HG02610 (cell line): ENCODE results near the gene GPR183.

Source experiments
- ATAC-seq: cut with Tn5 transposase; IDR thresholded peaks from one replicate; pipeline ENCODE4 v1.9.1; 2021; ENCODE audit warnings: mild to moderate bottlenecking, moderate library complexity; ENCODE audit not compliant: unreplicated experiment

The GPR183 gene, protein sequence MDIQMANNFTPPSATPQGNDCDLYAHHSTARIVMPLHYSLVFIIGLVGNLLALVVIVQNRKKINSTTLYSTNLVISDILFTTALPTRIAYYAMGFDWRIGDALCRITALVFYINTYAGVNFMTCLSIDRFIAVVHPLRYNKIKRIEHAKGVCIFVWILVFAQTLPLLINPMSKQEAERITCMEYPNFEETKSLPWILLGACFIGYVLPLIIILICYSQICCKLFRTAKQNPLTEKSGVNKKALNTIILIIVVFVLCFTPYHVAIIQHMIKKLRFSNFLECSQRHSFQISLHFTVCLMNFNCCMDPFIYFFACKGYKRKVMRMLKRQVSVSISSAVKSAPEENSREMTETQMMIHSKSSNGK

DNA sequence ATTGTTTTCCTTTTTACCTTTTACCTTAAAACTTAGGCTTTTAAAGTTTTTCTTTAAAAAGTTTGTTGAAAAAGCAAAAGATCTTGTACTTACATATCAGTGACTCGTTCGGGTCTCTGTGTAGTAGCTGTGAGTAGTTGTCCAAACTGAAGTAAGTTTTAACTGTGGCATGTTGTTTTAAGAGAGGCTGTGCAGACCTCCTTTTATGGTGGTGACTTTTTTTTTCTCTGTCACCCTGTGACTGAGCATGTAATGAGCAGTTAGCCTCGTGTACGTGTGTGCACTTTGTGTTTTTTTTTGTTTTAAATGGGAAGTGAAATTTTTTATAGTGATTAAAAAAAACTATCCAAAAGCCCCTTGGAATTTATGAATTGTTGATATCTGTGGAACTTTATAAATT lies at the start of gene GPR183:
Gene GPR183, minus strand, starts transcription at position 153 of the 400 bp plus-strand sequence. CDS start 11,254 bp downstream, outside the sequence.
- peak; percentile 46 for ATAC-seq

DNA sequence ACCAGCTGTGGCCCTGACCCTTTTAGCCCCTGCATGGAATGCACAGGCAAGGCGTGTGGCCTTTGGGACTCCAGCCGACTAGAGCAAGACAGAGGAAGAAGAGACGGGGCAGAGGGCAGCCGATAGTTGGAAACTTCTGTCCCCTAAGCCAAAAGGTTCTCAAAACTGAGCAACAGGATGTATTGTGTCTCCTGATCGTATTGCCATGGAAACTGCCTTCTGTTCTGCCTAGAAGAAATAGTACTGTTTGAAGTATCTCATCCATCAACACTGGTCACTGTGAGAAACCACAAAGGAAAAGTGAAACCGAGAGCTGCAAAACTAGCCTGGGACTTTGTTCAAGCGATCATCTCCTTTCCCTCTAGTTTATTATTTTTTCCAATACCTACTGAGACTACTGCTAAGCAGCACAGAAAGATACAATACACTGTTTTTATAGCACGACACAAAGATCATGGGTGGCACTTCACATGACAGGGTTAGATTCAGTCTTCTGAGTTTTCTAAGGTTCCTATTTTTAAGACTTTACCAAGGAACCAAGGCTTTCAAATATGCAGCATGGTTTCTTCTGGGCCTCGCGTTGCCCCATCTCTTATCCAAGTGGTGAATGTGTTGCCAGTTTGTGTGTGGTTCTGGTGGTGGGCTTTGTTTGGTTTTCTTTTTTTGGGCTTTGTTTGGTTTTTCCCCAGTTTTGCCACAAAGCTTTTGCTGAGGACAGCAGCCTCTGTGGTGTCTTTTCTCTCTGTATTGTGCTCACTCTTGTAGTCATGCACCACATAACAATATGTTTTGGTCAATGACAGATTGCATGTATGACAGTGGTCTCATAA lies 49.3 kb upstream of the GPR183 start:
- ATAC-seq = peak; percentile 27

DNA sequence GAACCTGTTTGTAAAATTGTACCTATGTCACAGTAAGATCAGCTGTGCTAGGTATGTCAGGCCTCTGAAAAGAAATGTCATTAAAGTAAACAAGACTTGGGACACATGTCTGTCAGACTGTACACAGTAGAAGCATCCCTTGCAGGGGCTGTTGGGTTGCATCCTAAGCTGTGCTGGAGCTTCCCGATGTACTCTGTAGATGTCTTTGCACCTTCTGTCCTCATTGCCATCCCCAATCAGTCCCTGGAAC lies 48.7 kb upstream of the GPR183 start:
- no peak for ATAC-seq

DNA sequence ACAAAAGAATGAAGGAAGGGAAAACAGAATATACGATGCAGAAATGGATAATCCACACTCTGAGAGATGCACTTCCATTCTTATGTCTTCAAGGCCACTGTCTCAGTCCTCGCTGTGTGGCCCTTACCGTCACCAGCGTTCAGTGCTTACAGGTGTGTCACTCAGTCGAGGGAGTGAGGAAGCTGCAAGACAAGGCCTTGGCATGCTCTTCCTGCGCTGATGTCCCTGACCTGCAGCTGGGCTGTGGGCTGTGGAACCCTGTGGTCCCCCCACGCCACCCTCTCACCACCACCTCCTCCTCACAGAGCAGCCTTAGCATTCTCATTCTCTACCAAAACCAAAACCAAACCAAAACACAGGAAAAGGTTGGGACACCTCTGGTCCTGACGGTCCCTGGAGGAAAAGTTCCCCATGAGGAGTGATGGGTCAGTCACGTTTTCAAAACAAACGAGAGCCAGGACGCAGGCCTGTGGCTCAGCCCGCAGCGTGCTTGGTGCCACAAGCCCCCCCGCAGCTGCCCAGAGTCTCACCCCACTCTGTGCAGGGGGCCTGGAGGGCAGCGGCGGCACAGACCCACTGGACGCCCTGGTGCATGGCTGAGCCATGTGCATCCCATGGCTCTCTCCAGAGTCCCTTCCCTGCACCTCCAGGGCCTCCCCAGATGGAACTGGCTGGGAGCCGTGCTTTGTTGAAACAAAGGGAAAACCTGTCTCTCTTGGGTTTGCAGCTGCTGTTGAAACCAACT lies 48.2 kb upstream of the GPR183 start:
- ATAC-seq = no peak

DNA sequence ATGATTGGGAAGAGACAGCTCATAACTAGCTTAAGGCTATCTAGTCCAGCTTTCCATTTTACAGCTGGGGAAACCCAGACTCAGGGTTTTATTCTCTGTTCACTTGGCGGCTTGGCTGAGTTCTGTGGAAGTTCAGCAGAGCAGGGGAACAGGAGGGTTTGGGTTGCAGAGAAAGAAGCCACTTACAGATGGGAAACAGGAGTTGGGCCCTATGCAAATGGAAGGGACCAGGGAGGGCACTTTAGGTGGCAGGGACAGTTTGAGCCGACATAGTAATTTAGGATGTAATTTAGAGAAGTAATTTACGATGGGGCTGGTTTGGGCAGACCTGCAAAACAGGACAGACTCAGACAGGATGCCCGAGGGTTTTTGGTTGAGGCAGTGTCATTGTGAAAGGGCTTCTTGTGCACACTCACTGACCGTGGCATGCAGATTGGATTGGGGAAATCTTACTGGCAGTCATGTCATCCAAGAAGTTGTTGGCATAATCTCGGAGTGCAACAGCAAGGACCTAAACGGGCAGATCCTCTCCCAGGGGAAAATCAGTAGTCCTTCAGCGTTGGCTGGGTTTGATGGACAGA lies 47.3 kb upstream of the GPR183 start:
- peak; percentile 28 for ATAC-seq

DNA sequence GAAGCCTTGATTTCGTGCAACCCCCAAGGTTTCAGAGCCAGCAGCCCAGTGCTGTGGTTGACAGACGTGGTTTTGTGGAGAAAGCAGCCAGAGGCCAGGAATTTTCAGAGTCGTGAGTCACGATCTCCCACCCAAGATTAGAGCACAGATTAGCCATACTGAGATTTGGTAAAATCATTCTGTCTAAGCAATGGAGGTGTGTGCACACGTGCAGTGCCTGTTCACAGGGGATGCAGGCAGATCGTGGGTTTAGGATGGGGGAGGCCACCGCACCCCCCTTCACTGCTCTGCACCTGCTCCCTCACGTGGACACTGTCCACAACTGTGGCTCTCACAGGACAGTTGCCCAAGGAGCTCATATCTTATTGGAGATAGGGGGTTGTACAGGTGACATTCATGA lies 46.6 kb upstream of the GPR183 start:
- ATAC-seq = no peak

DNA sequence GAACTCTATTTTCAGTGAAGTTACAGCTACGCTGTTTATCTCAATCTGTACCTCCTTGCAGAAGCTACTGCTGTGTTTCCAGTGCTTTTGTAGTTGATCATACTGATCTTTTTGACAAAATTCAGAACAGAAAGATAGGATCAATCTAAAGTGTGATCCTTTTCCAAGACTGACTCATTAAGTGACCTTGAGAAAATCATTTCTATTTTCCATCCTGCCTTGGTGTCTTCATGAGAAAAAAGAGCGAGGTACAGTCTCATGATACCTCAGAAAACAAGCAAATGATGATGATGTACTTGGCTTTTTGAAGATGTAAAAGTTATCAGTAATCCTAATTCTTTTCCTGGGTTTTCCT lies 46.0 kb upstream of the GPR183 start:
- ATAC-seq = no peak

DNA sequence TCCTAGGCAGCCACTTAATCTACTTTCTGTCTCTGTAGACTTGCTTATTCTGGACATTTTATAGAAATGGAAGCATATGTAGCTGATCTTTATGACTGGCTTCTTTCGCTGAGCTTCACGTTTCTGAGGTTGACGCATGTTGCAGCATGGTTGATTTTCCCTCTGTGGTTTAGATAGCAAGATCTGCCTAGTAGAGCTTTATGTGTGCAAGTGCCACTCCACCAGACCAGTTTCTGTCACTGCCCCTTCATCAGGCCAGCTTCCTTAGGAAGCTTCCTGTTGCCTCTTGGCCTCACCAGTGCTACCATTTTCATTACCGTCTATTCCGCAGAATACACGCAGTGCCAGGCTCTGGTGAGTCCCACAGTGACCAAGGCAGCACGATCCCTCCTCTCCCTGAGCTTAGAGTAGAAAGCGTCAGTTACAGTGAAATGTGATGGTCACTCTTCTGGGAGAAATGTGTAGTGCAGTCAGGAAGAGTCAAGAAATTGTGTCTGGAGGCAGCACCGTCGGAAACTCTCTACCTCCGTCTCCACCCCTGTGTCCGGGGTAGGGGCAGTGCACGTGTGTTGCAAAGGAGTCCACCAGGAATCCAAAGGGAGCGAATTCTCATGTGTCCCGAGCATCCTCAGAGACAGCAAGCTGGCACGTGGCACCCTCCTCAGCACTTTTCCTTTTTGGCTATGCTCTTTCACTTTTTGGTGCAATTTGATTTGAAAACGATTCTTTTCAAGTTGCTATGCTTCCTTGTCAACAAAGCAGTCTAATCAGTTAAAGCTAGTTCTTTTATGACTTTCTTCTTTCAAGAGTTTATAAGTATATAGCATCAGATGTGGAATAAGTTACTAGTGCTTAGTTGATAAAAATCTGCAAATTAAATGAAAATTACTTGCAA lies 45.4 kb upstream of the GPR183 start:
- no peak for ATAC-seq

DNA sequence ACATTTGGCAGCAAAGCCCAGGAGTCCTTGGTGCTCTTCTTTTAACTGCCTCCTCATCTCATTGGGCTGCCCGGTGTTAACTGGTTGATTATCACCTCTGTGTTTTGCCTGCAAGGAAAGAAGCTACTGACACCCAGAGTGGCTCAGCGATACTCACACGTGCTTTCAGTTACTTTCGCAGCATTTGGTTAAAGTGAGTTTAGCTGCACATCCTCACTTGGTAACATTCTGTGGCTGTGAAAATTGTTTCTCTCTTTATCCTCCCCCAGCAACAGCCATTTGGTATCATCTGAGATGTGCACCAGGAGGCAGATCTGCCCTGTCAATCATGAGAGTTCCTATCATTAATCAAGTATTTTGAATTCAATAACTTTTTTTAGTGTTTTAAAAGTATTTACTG lies 44.6 kb upstream of the GPR183 start:
- ATAC-seq = no peak

DNA sequence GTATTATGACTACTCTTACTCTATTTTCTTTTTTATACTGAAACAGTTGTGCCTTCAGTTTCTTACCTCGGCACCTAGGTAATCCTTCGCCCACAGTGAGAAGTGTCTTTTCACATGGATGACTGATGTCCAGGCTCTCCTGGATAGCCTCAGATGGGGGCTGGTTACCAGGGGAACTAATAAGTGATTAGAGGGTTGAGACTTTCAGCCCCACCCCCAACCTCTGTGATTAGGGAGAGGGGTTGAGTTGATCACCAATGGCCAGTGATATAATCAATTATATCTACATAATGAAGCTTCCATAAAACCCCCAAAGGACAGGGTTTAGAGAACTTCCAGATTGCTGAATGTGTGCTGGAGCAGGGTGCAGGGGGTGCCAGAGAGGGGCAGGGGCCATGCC lies 43.0 kb upstream of the GPR183 start:
- no peak for ATAC-seq

DNA sequence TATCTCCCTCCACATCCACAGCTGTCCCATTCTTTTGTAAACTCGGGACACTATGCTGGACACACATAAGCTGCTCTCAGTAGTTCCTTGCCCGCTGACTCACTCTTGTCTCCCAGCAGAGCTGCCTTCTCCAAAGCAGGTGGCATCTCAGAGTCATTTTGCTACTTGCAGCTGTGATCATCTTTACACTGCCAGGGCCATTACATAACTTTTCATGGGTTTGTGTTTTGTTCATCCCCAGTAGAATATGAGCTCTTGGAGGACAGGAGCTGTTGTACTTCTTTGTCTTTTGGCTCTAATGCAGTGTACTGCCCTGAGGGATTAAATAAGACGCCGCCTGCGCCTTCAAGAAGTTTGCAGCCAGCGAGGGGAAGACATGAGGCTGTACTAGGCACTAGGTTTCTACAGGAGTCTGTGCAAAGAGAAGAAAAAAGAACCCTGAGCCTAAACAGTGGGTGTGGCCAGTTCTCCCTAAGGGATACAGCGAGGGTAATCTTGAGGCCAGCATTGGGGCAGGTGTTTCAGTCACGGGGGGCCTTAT lies 40.8 kb upstream of the GPR183 start:
- peak; percentile 47 for ATAC-seq

DNA sequence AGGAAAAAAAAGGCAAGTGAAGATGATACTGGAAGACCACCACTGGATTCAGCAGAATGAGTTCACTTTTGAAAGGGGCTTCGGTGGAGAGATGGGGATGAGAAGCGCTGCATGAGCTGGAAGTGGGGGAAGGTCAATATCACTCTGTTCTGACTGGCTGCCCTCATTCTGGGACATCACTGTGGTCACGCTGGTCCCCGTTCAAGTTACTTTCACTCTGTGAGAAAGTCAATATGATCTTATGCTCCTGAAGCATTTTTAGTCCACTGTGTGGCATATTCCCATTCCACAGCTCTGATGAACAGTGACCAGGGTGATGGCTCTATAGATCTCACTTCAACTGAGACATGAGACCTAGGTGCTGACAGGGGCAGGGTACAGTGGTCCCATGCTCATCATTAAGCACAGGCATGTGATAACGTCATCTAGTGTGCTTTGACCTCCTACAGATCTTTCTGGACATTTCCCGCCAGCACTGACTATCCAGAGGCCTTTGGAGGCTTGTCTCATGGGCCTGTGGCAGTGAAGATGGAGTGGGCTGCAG lies 40.2 kb upstream of the GPR183 start:
- ATAC-seq = no peak

DNA sequence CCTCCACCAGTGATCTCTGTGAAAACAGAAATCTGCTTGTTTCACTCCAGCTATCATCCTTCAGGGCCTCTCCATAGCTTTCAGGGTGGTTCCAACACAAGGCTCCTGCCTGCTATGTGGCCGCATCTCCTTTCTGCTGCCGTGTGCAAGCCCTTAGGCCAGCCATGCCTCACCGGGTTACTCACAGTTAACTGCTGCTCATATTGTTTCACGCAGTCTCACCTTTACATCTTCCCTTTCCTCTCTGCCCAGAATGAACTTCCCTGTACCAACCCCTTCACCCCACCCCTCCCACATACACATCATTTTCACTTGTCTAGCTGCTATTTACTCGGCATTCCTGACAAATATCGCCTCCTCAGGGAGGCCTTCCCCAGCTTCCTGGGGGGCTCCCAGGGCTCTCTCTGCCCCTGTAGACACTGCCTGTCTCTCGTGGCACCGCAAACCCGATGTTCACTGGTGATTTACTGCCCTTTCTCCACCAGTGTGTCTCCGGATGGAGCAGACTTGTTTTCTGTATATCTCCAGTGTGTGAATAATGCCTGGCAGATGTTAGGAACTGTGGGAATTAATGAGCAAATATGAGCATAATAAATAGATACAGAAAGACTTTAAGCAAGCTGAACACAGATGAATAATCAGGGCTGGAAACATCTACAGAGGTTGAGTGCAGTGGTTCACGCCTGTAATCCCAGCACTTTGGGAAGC lies 39.3 kb upstream of the GPR183 start:
- ATAC-seq = no peak

DNA sequence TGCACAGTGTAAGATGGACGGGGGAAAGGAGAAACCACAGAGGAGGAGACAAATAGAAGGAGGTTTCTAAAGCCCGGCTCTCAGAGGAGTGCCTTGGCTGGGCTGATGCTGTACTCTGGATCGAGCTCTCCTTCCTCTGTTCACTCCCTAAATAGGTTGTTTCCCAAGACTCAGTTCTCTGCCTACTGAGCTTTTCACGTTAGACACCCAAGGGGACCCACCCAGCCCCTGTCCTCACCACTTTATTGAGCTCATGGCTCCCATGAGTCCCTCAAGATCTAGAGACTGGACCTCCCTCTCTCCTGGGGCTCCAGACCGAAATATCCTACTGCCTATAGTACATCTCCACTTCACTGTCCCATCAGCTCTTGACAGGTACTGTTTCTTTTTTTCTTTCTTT lies 38.1 kb upstream of the GPR183 start:
- ATAC-seq = no peak

DNA sequence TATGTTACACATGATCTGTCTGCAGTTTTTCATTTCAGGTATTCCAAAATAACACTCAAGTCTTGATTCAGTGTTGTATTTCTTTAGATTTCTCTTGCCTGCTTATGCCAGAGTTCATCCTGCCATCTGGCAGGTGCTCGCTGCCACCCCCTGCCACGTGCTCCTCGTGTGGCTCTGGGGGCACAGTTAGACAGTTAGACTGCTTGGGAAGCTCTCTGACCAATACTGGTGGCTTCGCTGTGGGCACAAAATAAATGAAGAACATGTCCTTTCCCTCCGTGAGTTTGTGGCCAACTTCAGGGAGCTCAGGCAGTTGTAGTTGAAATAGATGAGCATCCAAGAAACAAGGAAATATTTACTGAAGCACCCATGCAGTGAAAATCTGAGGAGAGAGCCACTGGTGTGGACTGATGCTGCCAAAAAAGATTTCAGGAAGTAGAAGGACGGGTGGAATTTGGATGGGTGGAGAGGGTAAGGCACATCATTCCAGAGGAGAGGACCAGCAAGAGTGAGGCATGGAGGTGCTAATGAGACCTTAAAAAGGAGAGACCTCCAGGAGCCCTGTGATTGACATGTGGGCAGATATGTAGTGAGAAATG lies 37.5 kb upstream of the GPR183 start:
- ATAC-seq = no peak

DNA sequence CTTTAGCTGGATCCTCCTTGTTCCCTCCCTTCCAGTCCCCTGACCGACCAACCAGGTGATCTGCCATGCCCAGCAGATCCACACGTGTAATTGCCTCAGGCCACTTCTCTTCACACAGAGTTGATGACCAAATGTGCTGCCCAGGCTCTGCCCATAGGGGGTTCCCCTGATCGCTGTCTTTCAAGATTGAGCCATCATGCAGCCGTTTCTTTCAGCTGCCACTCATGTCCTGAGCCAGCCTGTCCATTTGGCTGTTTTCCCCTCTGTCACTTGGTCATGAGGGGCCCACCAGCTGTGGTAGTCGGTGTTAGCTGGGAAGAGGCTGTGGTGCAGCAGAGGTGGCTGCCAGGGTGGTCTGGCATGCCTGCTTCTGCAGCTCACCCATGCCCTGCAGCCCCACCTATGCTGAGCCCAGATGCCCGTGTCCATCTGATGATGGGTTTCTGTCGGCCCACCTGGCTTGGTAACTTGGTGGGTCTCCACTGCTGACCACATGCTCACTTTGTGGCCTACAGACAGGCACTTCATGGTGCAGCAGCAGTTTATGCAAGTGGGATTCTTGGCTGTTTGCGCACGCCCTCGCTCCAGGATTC lies 35.6 kb upstream of the GPR183 start:
- ATAC-seq = no peak

DNA sequence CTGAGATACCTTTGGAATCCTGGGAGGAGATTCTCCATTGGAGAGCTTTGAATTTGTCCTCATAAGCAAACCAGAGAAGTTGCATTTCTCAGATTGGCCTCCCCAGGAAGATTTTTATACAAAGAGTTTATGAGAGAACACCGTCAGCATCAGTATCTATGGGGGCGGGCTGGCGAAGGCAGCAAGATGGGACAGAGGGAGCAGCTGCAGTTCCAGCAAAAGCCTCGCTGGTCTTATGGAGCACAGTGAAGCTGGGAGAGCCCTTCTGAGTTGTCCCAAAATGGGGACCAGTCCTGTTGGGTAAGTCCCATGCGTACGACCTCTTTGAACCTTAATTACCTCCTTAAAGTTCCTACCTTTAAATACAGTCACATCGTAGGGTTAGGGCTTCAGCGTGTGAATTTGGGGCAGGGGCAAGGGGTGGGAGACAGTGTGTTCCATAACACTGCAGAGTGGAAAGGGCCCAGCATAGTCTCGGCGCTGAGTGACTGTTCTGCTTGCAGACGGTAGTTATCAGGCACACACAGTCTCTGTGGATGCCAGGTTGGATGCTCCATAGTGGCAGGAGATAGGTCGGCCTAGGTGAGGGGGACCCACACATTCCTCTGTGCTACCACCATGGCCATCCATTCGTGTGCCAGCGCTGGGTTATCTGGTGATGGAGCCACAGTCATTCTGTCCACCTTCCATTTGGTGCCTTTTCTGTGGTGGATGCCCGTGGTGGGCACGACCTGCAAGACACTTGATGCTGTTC lies 34.9 kb upstream of the GPR183 start:
- ATAC-seq = no peak

DNA sequence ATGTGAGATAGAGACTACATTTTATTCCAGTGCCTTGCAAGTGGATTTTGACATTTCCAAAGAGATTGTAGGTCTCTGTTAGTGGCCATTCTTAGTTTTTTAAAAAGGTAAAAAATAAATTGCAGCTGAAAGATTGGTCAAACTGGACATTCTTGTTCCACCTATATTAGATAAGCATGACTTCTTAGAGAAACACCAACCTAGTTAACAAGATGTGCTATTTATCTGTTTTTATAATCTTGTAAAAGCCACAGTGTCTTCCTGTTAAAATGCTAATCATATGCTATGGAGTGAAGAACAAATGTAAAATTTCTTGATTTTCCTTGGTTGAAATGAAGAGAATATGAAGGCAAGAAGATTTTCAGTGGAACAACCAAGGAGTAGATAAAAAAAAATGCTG lies 33.4 kb upstream of the GPR183 start:
- ATAC-seq = no peak
